NCI-H1694 (cell line): Measurements from ENCODE around the gene TRPC4AP.
"Not testable (repeated sequence)": the region's sequence is repeated elsewhere in the genome, so short reads cannot be mapped to it uniquely, and the experiment has no call there.

ENCODE experiments used
- DNase-seq: peaks from one replicate; lab custom pipeline; 2025; lab: John Stamatoyannopoulos, UW

TRPC4AP gene

GRCh38 chr20:35092524-35093266 is at the start of gene TRPC4AP:
TSS of gene TRPC4AP (minus strand) at chr20:35092807. CDS start at chr20:35092781, 26 bp downstream.
- DNase-seq: peak; percentile 66

GRCh38 chr20:35135867-35136586 is 43.4 kb upstream of the TRPC4AP start:
- no peak for DNase-seq

GRCh38 chr20:35134880-35135279 is 42.3 kb upstream of the TRPC4AP start:
- DNase-seq: no peak

- DNase-seq: no peak
Observed at GRCh38 chr20:35134472-35134871, 41.9 kb upstream of the TRPC4AP start.

- no peak for DNase-seq
Observed at GRCh38 chr20:35133735-35134134, 41.1 kb upstream of the TRPC4AP start.

DNA sequence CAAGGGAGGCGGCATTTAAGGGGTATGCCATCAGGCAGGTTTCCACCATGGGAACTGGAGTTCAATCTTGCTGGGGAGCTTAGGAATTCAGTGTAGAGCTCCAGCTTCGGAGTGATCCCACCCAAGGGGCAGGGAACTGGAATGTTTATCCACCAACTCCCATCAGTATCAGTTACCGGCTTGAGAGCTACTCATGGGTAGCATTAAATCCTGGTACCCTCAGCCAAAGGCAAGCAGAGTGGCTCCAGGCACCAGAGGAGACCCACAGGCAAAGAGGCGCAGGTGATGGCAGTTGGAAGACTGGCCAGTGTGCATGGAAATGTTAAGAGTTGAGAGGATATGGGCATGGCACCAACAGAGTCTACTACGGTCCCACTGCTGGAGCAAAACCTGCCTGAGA is 40.4 kb upstream of the TRPC4AP start:
- no peak for DNase-seq

DNA sequence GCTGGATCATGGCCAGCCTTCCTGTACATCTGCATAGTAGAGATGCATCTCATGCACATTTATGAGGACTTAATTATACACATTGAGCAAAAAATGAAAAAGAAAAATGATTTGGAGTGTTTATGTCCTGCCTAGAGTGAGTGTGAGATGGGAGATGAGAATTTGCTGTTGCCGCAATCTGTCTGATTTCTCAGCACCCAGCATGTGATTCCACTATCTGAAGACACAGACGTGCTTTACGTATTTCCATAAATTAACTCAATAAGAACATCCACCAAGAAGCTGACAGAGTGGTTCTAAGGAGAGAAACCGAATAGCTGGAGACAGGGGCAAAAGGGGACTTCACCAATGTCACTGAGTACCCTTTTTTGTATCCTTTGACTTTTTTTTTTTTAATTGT is 39.3 kb upstream of the TRPC4AP start:
- DNase-seq: no peak

- no peak for DNase-seq
Observed at GRCh38 chr20:35129647-35130069, 37.1 kb upstream of the TRPC4AP start.

GRCh38 chr20:35125753-35126152 is 33.1 kb upstream of the TRPC4AP start:
- DNase-seq: no peak

- DNase-seq: no peak
Observed at GRCh38 chr20:35122756-35123405, 30.3 kb upstream of the TRPC4AP start.

DNA sequence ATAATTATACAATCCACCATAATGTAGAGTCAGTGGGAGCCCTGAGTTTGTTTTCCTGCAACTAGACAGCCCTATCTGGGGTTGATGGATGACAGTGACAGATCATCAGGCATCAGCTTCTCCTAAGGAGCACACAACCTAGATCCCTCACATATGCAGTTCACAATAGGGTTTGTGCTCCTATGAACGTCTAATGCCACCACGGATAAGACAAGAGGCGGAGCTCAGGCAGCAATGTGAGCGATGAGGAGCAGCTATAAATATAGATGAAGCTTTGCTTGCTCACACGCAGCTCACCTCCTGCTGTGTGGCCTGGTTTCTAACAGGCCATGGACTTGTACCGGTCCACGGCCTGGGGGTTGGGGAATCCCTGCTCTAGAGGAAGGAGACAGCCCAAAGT is 28.6 kb upstream of the TRPC4AP start:
- no peak for DNase-seq

- no peak for DNase-seq
Observed at GRCh38 chr20:35120012-35120701, 27.6 kb upstream of the TRPC4AP start.

- DNase-seq: no peak
Observed at GRCh38 chr20:35117629-35118028, 25.0 kb upstream of the TRPC4AP start.

GRCh38 chr20:35117196-35117595 is 24.6 kb upstream of the TRPC4AP start:
- DNase-seq: no peak

GRCh38 chr20:35116258-35116657 is 23.7 kb upstream of the TRPC4AP start:
- DNase-seq: no peak

GRCh38 chr20:35115606-35116005 is 23.0 kb upstream of the TRPC4AP start:
- no peak for DNase-seq

- not testable (repeated sequence) for DNase-seq
Observed at GRCh38 chr20:35112276-35112675, 19.7 kb upstream of the TRPC4AP start.

- DNase-seq: no peak
Observed at GRCh38 chr20:35111141-35111888, 18.7 kb upstream of the TRPC4AP start.

- no peak for DNase-seq
Observed at GRCh38 chr20:35108921-35109320, 16.3 kb upstream of the TRPC4AP start.

- no peak for DNase-seq
Observed at GRCh38 chr20:35106827-35107380, 14.3 kb upstream of the TRPC4AP start.

DNA sequence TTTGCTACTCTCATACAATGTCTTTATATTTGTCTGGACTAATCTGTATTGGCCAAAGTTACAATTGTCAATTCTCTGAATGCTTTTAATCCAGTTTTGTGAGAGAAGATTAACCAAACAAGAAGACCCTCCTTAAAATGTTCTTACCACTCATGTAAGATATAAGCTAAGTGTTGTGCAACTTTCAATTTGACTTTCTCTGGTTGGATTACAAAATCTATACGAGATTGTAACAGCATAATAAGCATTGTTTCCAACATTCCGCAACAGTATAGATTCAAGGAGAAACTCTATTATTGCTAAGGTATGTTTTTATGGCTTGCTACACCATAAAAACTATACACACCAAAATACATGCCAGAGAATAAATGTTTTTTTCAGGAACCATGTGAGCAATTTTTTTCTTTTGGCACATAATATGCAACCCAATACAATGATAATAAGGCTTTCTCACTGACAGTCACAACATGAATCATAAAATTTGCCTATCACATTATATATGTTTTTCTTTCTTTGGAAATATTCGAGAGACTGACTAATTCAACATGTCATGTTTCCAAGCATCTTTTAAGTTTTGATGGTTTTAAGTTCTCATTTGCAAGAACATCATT is 12.2 kb upstream of the TRPC4AP start:
- DNase-seq: no peak
